Measurements from ENCODE around the gene FUT8.
"Not testable (repeated sequence)": the region's sequence is repeated elsewhere in the genome, so short reads cannot be mapped to it uniquely, and the experiment has no call there.

The FUT8 gene

GRCh38 chr14:65449647-65450046 lies 37.1 kb downstream of the FUT8 start:
- no peak for DNase-seq (ENCODE audit: low read depth in 1 of 2, low spot score in 1 of 2)

GRCh38 chr14:65453807-65454480 lies 41.4 kb downstream of the FUT8 start:
- DNase-seq (ENCODE audit: low read depth in 1 of 2, low spot score in 1 of 2) = no peak

- DNase-seq (ENCODE audit: low read depth in 1 of 2, low spot score in 1 of 2) = no peak
These were observed 43.7 kb downstream of the FUT8 start for GRCh38 chr14:65456247-65456646.

- no peak for DNase-seq (ENCODE audit: low read depth in 1 of 2, low spot score in 1 of 2)
These were observed 49.2 kb downstream of the FUT8 start for GRCh38 chr14:65461730-65462129.

- no peak for DNase-seq (ENCODE audit: low read depth in 1 of 2, low spot score in 1 of 2)
These were observed 49.9 kb downstream of the FUT8 start for GRCh38 chr14:65462411-65462810.

GRCh38 chr14:65465584-65465983 lies 53.1 kb downstream of the FUT8 start:
- no peak for DNase-seq (ENCODE audit: low read depth in 1 of 2, low spot score in 1 of 2)

- DNase-seq (ENCODE audit: low read depth in 1 of 2, low spot score in 1 of 2) = not testable (repeated sequence)
These were observed 55.4 kb downstream of the FUT8 start for GRCh38 chr14:65467926-65468325.

- DNase-seq (ENCODE audit: low read depth in 1 of 2, low spot score in 1 of 2) = no peak
These were observed 57.4 kb downstream of the FUT8 start for GRCh38 chr14:65469903-65470302.

- DNase-seq (ENCODE audit: low read depth in 1 of 2, low spot score in 1 of 2) = no peak
These were observed 57.9 kb downstream of the FUT8 start for GRCh38 chr14:65470404-65470880.

GRCh38 chr14:65471038-65471878 lies 58.7 kb downstream of the FUT8 start:
- DNase-seq (ENCODE audit: low read depth in 1 of 2, low spot score in 1 of 2) = no peak

GRCh38 chr14:65472189-65472588 lies 59.7 kb downstream of the FUT8 start:
- DNase-seq (ENCODE audit: low read depth in 1 of 2, low spot score in 1 of 2) = no peak

GRCh38 chr14:65476273-65476941 lies 63.9 kb downstream of the FUT8 start:
- DNase-seq (ENCODE audit: low read depth in 1 of 2, low spot score in 1 of 2) = no peak

GRCh38 chr14:65476942-65477318 lies 64.4 kb downstream of the FUT8 start:
- DNase-seq (ENCODE audit: low read depth in 1 of 2, low spot score in 1 of 2) = no peak

GRCh38 chr14:65478017-65478416 lies 65.5 kb downstream of the FUT8 start:
- DNase-seq (ENCODE audit: low read depth in 1 of 2, low spot score in 1 of 2) = no peak

GRCh38 chr14:65478596-65478995 lies 66.1 kb downstream of the FUT8 start:
- DNase-seq (ENCODE audit: low read depth in 1 of 2, low spot score in 1 of 2) = no peak

- no peak for DNase-seq (ENCODE audit: low read depth in 1 of 2, low spot score in 1 of 2)
These were observed 66.9 kb downstream of the FUT8 start for GRCh38 chr14:65479386-65479785.

- no peak for DNase-seq (ENCODE audit: low read depth in 1 of 2, low spot score in 1 of 2)
These were observed 70.4 kb downstream of the FUT8 start for GRCh38 chr14:65482757-65483438.

- no peak for DNase-seq (ENCODE audit: low read depth in 1 of 2, low spot score in 1 of 2)
These were observed 71.1 kb downstream of the FUT8 start for GRCh38 chr14:65483647-65484046.

- DNase-seq (ENCODE audit: low read depth in 1 of 2, low spot score in 1 of 2) = no peak
These were observed 73.0 kb downstream of the FUT8 start for GRCh38 chr14:65485516-65485915.

- no peak for DNase-seq (ENCODE audit: low read depth in 1 of 2, low spot score in 1 of 2)
These were observed 74.3 kb downstream of the FUT8 start for GRCh38 chr14:65486863-65487262.

GRCh38 chr14:65487783-65488494 lies 75.4 kb downstream of the FUT8 start:
- no peak for DNase-seq (ENCODE audit: low read depth in 1 of 2, low spot score in 1 of 2)

Data from activated T-helper 1 cell treated with anti-CD3 and anti-CD28 coated beads, Interleukin-2, amount 50 U/mL, for 16 hours (primary cell).